Measurements from ENCODE around the gene ROR1.

Gene ROR1

GRCh38 chr1:64082459-64082858 lies 308.6 kb downstream of the ROR1 start:
- Histone ChIP-seq H3K4me3 (no peak overlapping the region), H3K27ac (no peak overlapping the region), H3K9me3 (ENCODE audit: low read depth, low read length) (no peaks in the 10 kb centered on the region), H3K9ac (ENCODE audit: insufficient read length) (no peak overlapping the region), H3K36me3 (ENCODE audit: insufficient read depth, low read length) (no peaks in the 10 kb centered on the region)
- DNase-seq (ENCODE audit: low read depth, low spot score): no peak
- TF ChIP-seq EZH2 (IDR thresholded peaks at IDR 0.05) (no peak), POLR2AphosphoS5 (IDR thresholded peaks at IDR 0.05; ENCODE audit: borderline replicate concordance, low read depth, low read length) (no peak), FOXP2 (optimal IDR thresholded peaks at IDR 0.05; ENCODE audit: control extremely low read depth, extremely low read length, insufficient read depth) (no peak)

- DNase-seq (ENCODE audit: low read depth, low spot score): no peak
- Histone ChIP-seq H3K9me3 (ENCODE audit: low read depth, low read length) (no peaks in the 10 kb centered on the region), H3K9ac (ENCODE audit: insufficient read length) (no peak overlapping the region), H3K36me3 (ENCODE audit: insufficient read depth, low read length) (no peaks in the 10 kb centered on the region), H3K27ac (no peak overlapping the region), H3K4me3 (no peak overlapping the region)
- TF ChIP-seq FOXP2 (optimal IDR thresholded peaks at IDR 0.05; ENCODE audit: control extremely low read depth, extremely low read length, insufficient read depth) (no peak), EZH2 (IDR thresholded peaks at IDR 0.05) (no peak), POLR2AphosphoS5 (IDR thresholded peaks at IDR 0.05; ENCODE audit: borderline replicate concordance, low read depth, low read length) (no peak)
Measured at GRCh38 chr1:64084451-64084850, 310.6 kb downstream of the ROR1 start.

- H3K9ac ChIP-seq (ENCODE audit: insufficient read length): no peak overlapping the region
- H3K27ac ChIP-seq: no peak overlapping the region
- H3K36me3 ChIP-seq (ENCODE audit: insufficient read depth, low read length): no peaks in the 10 kb centered on the region
- no peaks in the 10 kb centered on the region for H3K9me3 ChIP-seq (ENCODE audit: low read depth, low read length)
- H3K4me3 ChIP-seq: no peak overlapping the region
- TF ChIP-seq FOXP2 (optimal IDR thresholded peaks at IDR 0.05; ENCODE audit: control extremely low read depth, extremely low read length, insufficient read depth): no peak
- TF ChIP-seq POLR2AphosphoS5 (IDR thresholded peaks at IDR 0.05; ENCODE audit: borderline replicate concordance, low read depth, low read length): no peak
- no peak for TF ChIP-seq EZH2 (IDR thresholded peaks at IDR 0.05)
- no peak for DNase-seq (ENCODE audit: low read depth, low spot score)
Measured at GRCh38 chr1:64087768-64088167, 314.0 kb downstream of the ROR1 start.

- no peak overlapping the region for H3K9ac ChIP-seq (ENCODE audit: insufficient read length)
- no peak overlapping the region for H3K4me3 ChIP-seq
- no peaks in the 10 kb centered on the region for H3K36me3 ChIP-seq (ENCODE audit: insufficient read depth, low read length)
- TF ChIP-seq POLR2AphosphoS5 (IDR thresholded peaks at IDR 0.05; ENCODE audit: borderline replicate concordance, low read depth, low read length) (no peak), EZH2 (IDR thresholded peaks at IDR 0.05) (no peak), FOXP2 (optimal IDR thresholded peaks at IDR 0.05; ENCODE audit: control extremely low read depth, extremely low read length, insufficient read depth) (no peak)
- H3K27ac ChIP-seq: no peak overlapping the region
- no peak for DNase-seq (ENCODE audit: low read depth, low spot score)
- no peaks in the 10 kb centered on the region for H3K9me3 ChIP-seq (ENCODE audit: low read depth, low read length)
Measured at GRCh38 chr1:64090436-64090835, 316.6 kb downstream of the ROR1 start.

GRCh38 chr1:64092851-64093371 lies 319.1 kb downstream of the ROR1 start:
- Histone ChIP-seq H3K9ac (ENCODE audit: insufficient read length) (no peak overlapping the region), H3K9me3 (ENCODE audit: low read depth, low read length) (no peaks in the 10 kb centered on the region), H3K27ac (no peak overlapping the region), H3K36me3 (ENCODE audit: insufficient read depth, low read length) (no peaks in the 10 kb centered on the region), H3K4me3 (no peak overlapping the region)
- TF ChIP-seq POLR2AphosphoS5 (IDR thresholded peaks at IDR 0.05; ENCODE audit: borderline replicate concordance, low read depth, low read length): no peak
- TF ChIP-seq FOXP2 (optimal IDR thresholded peaks at IDR 0.05; ENCODE audit: control extremely low read depth, extremely low read length, insufficient read depth): no peak
- no peak for TF ChIP-seq EZH2 (IDR thresholded peaks at IDR 0.05)
- DNase-seq (ENCODE audit: low read depth, low spot score): no peak

GRCh38 chr1:64093941-64094340 lies 320.1 kb downstream of the ROR1 start:
- no peak for DNase-seq (ENCODE audit: low read depth, low spot score)
- Histone ChIP-seq H3K36me3 (ENCODE audit: insufficient read depth, low read length) (no peaks in the 10 kb centered on the region), H3K27ac (no peak overlapping the region), H3K4me3 (no peak overlapping the region), H3K9me3 (ENCODE audit: low read depth, low read length) (no peaks in the 10 kb centered on the region), H3K9ac (ENCODE audit: insufficient read length) (no peak overlapping the region)
- TF ChIP-seq EZH2 (IDR thresholded peaks at IDR 0.05) (no peak), FOXP2 (optimal IDR thresholded peaks at IDR 0.05; ENCODE audit: control extremely low read depth, extremely low read length, insufficient read depth) (no peak), POLR2AphosphoS5 (IDR thresholded peaks at IDR 0.05; ENCODE audit: borderline replicate concordance, low read depth, low read length) (no peak)

- no peak overlapping the region for H3K4me3 ChIP-seq
- no peaks in the 10 kb centered on the region for H3K9me3 ChIP-seq (ENCODE audit: low read depth, low read length)
- no peak for DNase-seq (ENCODE audit: low read depth, low spot score)
- H3K9ac ChIP-seq (ENCODE audit: insufficient read length): no peak overlapping the region
- H3K27ac ChIP-seq: no peak overlapping the region
- H3K36me3 ChIP-seq (ENCODE audit: insufficient read depth, low read length): no peaks in the 10 kb centered on the region
- TF ChIP-seq POLR2AphosphoS5 (IDR thresholded peaks at IDR 0.05; ENCODE audit: borderline replicate concordance, low read depth, low read length) (no peak), FOXP2 (optimal IDR thresholded peaks at IDR 0.05; ENCODE audit: control extremely low read depth, extremely low read length, insufficient read depth) (no peak), EZH2 (IDR thresholded peaks at IDR 0.05) (no peak)
Measured at GRCh38 chr1:64095832-64096231, 322.0 kb downstream of the ROR1 start.

GRCh38 chr1:64097859-64098258 lies 324.0 kb downstream of the ROR1 start:
- no peak for TF ChIP-seq EZH2 (IDR thresholded peaks at IDR 0.05)
- TF ChIP-seq POLR2AphosphoS5 (IDR thresholded peaks at IDR 0.05; ENCODE audit: borderline replicate concordance, low read depth, low read length): no peak
- no peak for TF ChIP-seq FOXP2 (optimal IDR thresholded peaks at IDR 0.05; ENCODE audit: control extremely low read depth, extremely low read length, insufficient read depth)
- no peak for DNase-seq (ENCODE audit: low read depth, low spot score)
- no peaks in the 10 kb centered on the region for H3K36me3 ChIP-seq (ENCODE audit: insufficient read depth, low read length)
- no peak overlapping the region for H3K9ac ChIP-seq (ENCODE audit: insufficient read length)
- no peaks in the 10 kb centered on the region for H3K9me3 ChIP-seq (ENCODE audit: low read depth, low read length)
- no peak overlapping the region for H3K27ac ChIP-seq
- no peak overlapping the region for H3K4me3 ChIP-seq

GRCh38 chr1:64098436-64098835 lies 324.6 kb downstream of the ROR1 start:
- Histone ChIP-seq H3K9me3 (ENCODE audit: low read depth, low read length) (no peaks in the 10 kb centered on the region), H3K36me3 (ENCODE audit: insufficient read depth, low read length) (no peaks in the 10 kb centered on the region), H3K9ac (ENCODE audit: insufficient read length) (no peak overlapping the region), H3K4me3 (no peak overlapping the region), H3K27ac (no peak overlapping the region)
- DNase-seq (ENCODE audit: low read depth, low spot score): no peak
- no peak for TF ChIP-seq POLR2AphosphoS5 (IDR thresholded peaks at IDR 0.05; ENCODE audit: borderline replicate concordance, low read depth, low read length)
- TF ChIP-seq FOXP2 (optimal IDR thresholded peaks at IDR 0.05; ENCODE audit: control extremely low read depth, extremely low read length, insufficient read depth): no peak
- TF ChIP-seq EZH2 (IDR thresholded peaks at IDR 0.05): no peak

Measured in SK-N-MC (cell line).